Stimulated activated naive CD8-positive, alpha-beta T cell treated with anti-CD3 and anti-CD28 coated beads, Interleukin-15, amount 100 ng/mL, for 72 hours (primary cell): ENCODE measurements around the gene ABCA7.

Source experiments
- ATAC-seq: fragments of 150-1000 bp; cut with Tn5 transposase; 2 replicates; pipeline ENCODE4 v1.10.0; 2021; ENCODE audit warnings: mild to moderate bottlenecking, moderate library complexity
- DNase-seq, 2 donors: peaks; one replicate each; pipeline ENCODE4 v3.0.0; 2021 to 2022
- H3K27ac Mint-ChIP-seq, 2 donors: one replicate each; pipeline ENCODE4 v1.8.0; 2022; ENCODE audit warnings: mild to moderate bottlenecking in 2 of 2, mixed read lengths in 2 of 2, moderate library complexity in 2 of 2
- H3K27me3 Mint-ChIP-seq: one replicate; pipeline ENCODE4 v1.8.0; 2022; ENCODE audit warnings: mixed read lengths
- H3K4me1 Mint-ChIP-seq: one replicate; pipeline ENCODE4 v1.8.0; 2022; ENCODE audit warnings: mild to moderate bottlenecking, mixed read lengths
- H3K4me3 Mint-ChIP-seq, 2 donors: one replicate each; pipeline ENCODE4 v1.8.0; 2022; ENCODE audit warnings: mild to moderate bottlenecking in 2 of 2, mixed read lengths in 2 of 2, moderate library complexity in 1 of 2
- H3K9me3 Mint-ChIP-seq, 2 donors: one replicate each; pipeline ENCODE4 v1.8.0; 2022; ENCODE audit warnings: mixed read lengths in 2 of 2

The ABCA7 gene

GRCh38 chr19:1076046-1076386, 36.1 kb downstream of the ABCA7 start:
- Mint-ChIP-seq H3K9me3 (no peaks in the 10 kb centered on the region), H3K27ac (peak overlapping the region in 1 of 2 donors; percentile 91), H3K4me1 (peaks cover 83% of the 10 kb centered on the region), H3K27me3 (no peaks in the 10 kb centered on the region), H3K4me3 (peak overlapping the region; percentile 58 to 73)
- no peak for ATAC-seq
- DNase-seq = no peak

GRCh38 chr19:1076951-1077350, 37.0 kb downstream of the ABCA7 start:
- DNase-seq (peak; percentile 91 to 95), ATAC-seq (peak; percentile 86)
- Mint-ChIP-seq H3K27ac (peak overlapping the region; percentile 88 to 95), H3K27me3 (no peaks in the 10 kb centered on the region), H3K9me3 (no peaks in the 10 kb centered on the region), H3K4me3 (peak overlapping the region; percentile 73 to 84), H3K4me1 (peaks cover 87% of the 10 kb centered on the region)

GRCh38 chr19:1079566-1080111, 39.7 kb downstream of the ABCA7 start:
- no peaks in the 10 kb centered on the region for H3K9me3 Mint-ChIP-seq
- peak overlapping the region; percentile 49 to 53 for H3K4me3 Mint-ChIP-seq
- ATAC-seq (peak; percentile 34), DNase-seq (peak; percentile 73 to 86)
- H3K27me3 Mint-ChIP-seq = no peaks in the 10 kb centered on the region
- peak overlapping the region in 1 of 2 donors; percentile 78 for H3K27ac Mint-ChIP-seq
- peaks cover 89% of the 10 kb centered on the region for H3K4me1 Mint-ChIP-seq

- Mint-ChIP-seq H3K4me1 (peaks cover 92% of the 10 kb centered on the region), H3K9me3 (no peaks in the 10 kb centered on the region), H3K4me3 (peak overlapping the region in 1 of 2 donors; percentile 6), H3K27me3 (no peaks in the 10 kb centered on the region), H3K27ac (peak overlapping the region in 1 of 2 donors; percentile 77)
- peak in 1 of 2 donors; percentile 16 for DNase-seq
- ATAC-seq = no peak
Observed at GRCh38 chr19:1080360-1081161, 40.7 kb downstream of the ABCA7 start.

- Mint-ChIP-seq H3K4me3 (no peak overlapping the region), H3K4me1 (peaks cover 93% of the 10 kb centered on the region), H3K27me3 (no peaks in the 10 kb centered on the region), H3K9me3 (no peaks in the 10 kb centered on the region), H3K27ac (peak overlapping the region in 1 of 2 donors; percentile 98)
- DNase-seq (peak in 1 of 2 donors; percentile 24), ATAC-seq (no peak)
Observed at GRCh38 chr19:1081301-1082164, 41.6 kb downstream of the ABCA7 start.

GRCh38 chr19:1082165-1082927, 42.4 kb downstream of the ABCA7 start:
- peak; percentile 83 to 85 for DNase-seq
- peaks cover 93% of the 10 kb centered on the region for H3K4me1 Mint-ChIP-seq

GRCh38 chr19:1082928-1083816, 43.3 kb downstream of the ABCA7 start:
- Mint-ChIP-seq H3K27me3 (no peaks in the 10 kb centered on the region), H3K27ac (peak overlapping the region in 1 of 2 donors; percentile 98), H3K4me3 (peak overlapping the region in 1 of 2 donors; percentile 37), H3K4me1 (peaks cover 93% of the 10 kb centered on the region), H3K9me3 (no peaks in the 10 kb centered on the region)
- no peak for ATAC-seq
- no peak for DNase-seq

More at GRCh38 chr19:1082165-1082927, 42.4 kb downstream of the ABCA7 start:
- ATAC-seq = peak; percentile 71
- Mint-ChIP-seq H3K27me3 (no peaks in the 10 kb centered on the region), H3K27ac (peak overlapping the region in 1 of 2 donors; percentile 98), H3K9me3 (no peaks in the 10 kb centered on the region), H3K4me3 (peak overlapping the region in 1 of 2 donors; percentile 29)

- Mint-ChIP-seq H3K4me3 (peak overlapping the region in 1 of 2 donors; percentile 37), H3K27me3 (no peaks in the 10 kb centered on the region), H3K4me1 (peaks cover 99% of the 10 kb centered on the region), H3K27ac (peak overlapping the region in 1 of 2 donors; percentile 96), H3K9me3 (no peaks in the 10 kb centered on the region)
- DNase-seq = peak in 1 of 2 donors; percentile 35
- ATAC-seq = no peak
Observed at GRCh38 chr19:1084024-1084868, 44.3 kb downstream of the ABCA7 start.

- Mint-ChIP-seq H3K4me1 (peaks cover 99% of the 10 kb centered on the region), H3K9me3 (no peaks in the 10 kb centered on the region), H3K4me3 (peak overlapping the region in 1 of 2 donors; percentile 29), H3K27me3 (no peaks in the 10 kb centered on the region), H3K27ac (peak overlapping the region in 1 of 2 donors; percentile 93)
- DNase-seq (no peak), ATAC-seq (no peak)
Observed at GRCh38 chr19:1085053-1085658, 45.2 kb downstream of the ABCA7 start.

- Mint-ChIP-seq H3K4me1 (peaks cover 99% of the 10 kb centered on the region), H3K27me3 (no peaks in the 10 kb centered on the region), H3K27ac (peak overlapping the region in 1 of 2 donors; percentile 93), H3K4me3 (peak overlapping the region in 1 of 2 donors; percentile 29), H3K9me3 (no peaks in the 10 kb centered on the region)
- DNase-seq (no peak), ATAC-seq (no peak)
Observed at GRCh38 chr19:1085676-1086442, 46.0 kb downstream of the ABCA7 start.

- Mint-ChIP-seq H3K4me1 (peaks cover 99% of the 10 kb centered on the region), H3K4me3 (peak overlapping the region in 1 of 2 donors; percentile 13), H3K27ac (peak overlapping the region in 1 of 2 donors; percentile 91), H3K27me3 (no peaks in the 10 kb centered on the region), H3K9me3 (no peaks in the 10 kb centered on the region)
- DNase-seq (no peak), ATAC-seq (no peak)
Observed at GRCh38 chr19:1086613-1087012, 46.7 kb downstream of the ABCA7 start.

GRCh38 chr19:1087813-1088415, 48.0 kb downstream of the ABCA7 start:
- ATAC-seq (peak; percentile 19), DNase-seq (no peak)
- no peaks in the 10 kb centered on the region for H3K27me3 Mint-ChIP-seq
- H3K9me3 Mint-ChIP-seq = no peaks in the 10 kb centered on the region
- H3K4me3 Mint-ChIP-seq = peak overlapping the region; percentile 56 to 60
- peak overlapping the region; percentile 87 to 94 for H3K27ac Mint-ChIP-seq
- H3K4me1 Mint-ChIP-seq = peaks cover 100% of the 10 kb centered on the region
